Osteoblast (primary cell): ENCODE results near the gene BMI1. TPM values are rescaled to one million over a fixed set of nuclear protein-coding genes. Genes with fewer than 3 reads are reported as not detected.

Source experiments
- DNase-seq: peaks from one replicate; pipeline ENCODE4 v3.0.0; 2011; ENCODE audit warnings: low spot score, mixed read lengths; ENCODE audit not compliant: insufficient read length; ENCODE audit errors: missing footprints
- H2AFZ ChIP-seq: 2 replicates; pipeline ENCODE4 v1.6.0; 2011; ENCODE audit warnings: mild to moderate bottlenecking, low read length
- H3K27ac ChIP-seq: 2 replicates; pipeline ENCODE4 v1.5.1; 2011; ENCODE audit warnings: mild to moderate bottlenecking, low read depth, low read length, moderate library complexity
- H3K27me3 ChIP-seq: 2 replicates; pipeline ENCODE4 v1.6.0; 2012; ENCODE audit warnings: mild to moderate bottlenecking, control low read depth, inconsistent platforms, low read length, moderate library complexity; ENCODE audit not compliant: insufficient read depth
- H3K36me3 ChIP-seq: 2 replicates; pipeline ENCODE4 v1.5.1; 2011; ENCODE audit warnings: mild to moderate bottlenecking, low read length, control low read depth, moderate library complexity; ENCODE audit not compliant: insufficient read depth
- H3K4me1 ChIP-seq: 2 replicates; pipeline ENCODE4 v1.5.1; 2011; ENCODE audit warnings: mild to moderate bottlenecking, low read length, control low read depth, moderate library complexity; ENCODE audit not compliant: insufficient read depth
- H3K4me2 ChIP-seq: 2 replicates; pipeline ENCODE4 v1.6.0; 2011; ENCODE audit warnings: mild to moderate bottlenecking, low read length; ENCODE audit not compliant: insufficient read depth
- H3K4me3 ChIP-seq: fragments of 200-600 bp; sonication (generic); 3 replicates; pipeline ENCODE4 v1.5.1; 2012; ENCODE audit warnings: mild to moderate bottlenecking, low read length, inconsistent platforms; ENCODE audit not compliant: insufficient read depth
- H3K79me2 ChIP-seq: 2 replicates; pipeline ENCODE4 v1.6.0; 2012; ENCODE audit warnings: mild to moderate bottlenecking, low read length, control low read depth, inconsistent platforms; ENCODE audit not compliant: insufficient read depth
- H3K9me3 ChIP-seq: 2 replicates; pipeline ENCODE4 v1.5.1; 2011; ENCODE audit warnings: low read depth, low read length, control low read depth
- H4K20me1 ChIP-seq: 2 replicates; pipeline ENCODE4 v1.6.0; 2012; ENCODE audit warnings: mild to moderate bottlenecking, low read length, control low read depth; ENCODE audit not compliant: insufficient read depth
- CTCF ChIP-seq: IDR thresholded peaks from 2 replicates; pipeline ENCODE4 v1.5.1; 2011; ENCODE audit warnings: mild to moderate bottlenecking, low read depth, low read length, moderate library complexity; ENCODE audit errors: extremely low read depth
- total RNA-seq: library from RNA; depleted of rRNA; stranded (reverse); fragments of >200 nt; gene quantifications from 2 replicates; pipeline ENCODE4 v1.2.3, GENCODE V29; 2012

The BMI1 gene
- total RNA-seq, 1 donor = 73.1 TPM

- Histone ChIP-seq H3K4me1 (peaks cover 22% of the 10 kb centered on the region), H3K4me3 (peak overlapping the region; percentile 79), H3K79me2 (peaks cover 42% of the 10 kb centered on the region), H4K20me1 (peaks cover 35% of the 10 kb centered on the region), H3K36me3 (peaks cover 31% of the 10 kb centered on the region), H2AFZ (peak overlapping the region; percentile 71), H3K9me3 (no peaks in the 10 kb centered on the region), H3K27me3 (peaks cover 29% of the 10 kb centered on the region), H3K4me2 (peak overlapping the region; percentile 91), H3K27ac (peak overlapping the region; percentile 59)
- peak; percentile 99 for DNase-seq
- no peak for TF ChIP-seq CTCF
Observed at GRCh38 chr10:22325272-22326144, 4.6 kb downstream of the BMI1 start.

GRCh38 chr10:22326145-22326702 lies 5.3 kb downstream of the BMI1 start:
- peak; percentile 94 for DNase-seq
- peak overlapping the region; percentile 79 for H3K4me3 ChIP-seq
- peak overlapping the region; percentile 71 for H2AFZ ChIP-seq
- H3K36me3 ChIP-seq = peaks cover 31% of the 10 kb centered on the region
- peaks cover 35% of the 10 kb centered on the region for H4K20me1 ChIP-seq
- no peak for TF ChIP-seq CTCF
- peaks cover 42% of the 10 kb centered on the region for H3K79me2 ChIP-seq
- peaks cover 29% of the 10 kb centered on the region for H3K27me3 ChIP-seq
- no peaks in the 10 kb centered on the region for H3K9me3 ChIP-seq
- peak overlapping the region; percentile 91 for H3K4me2 ChIP-seq
- peaks cover 22% of the 10 kb centered on the region for H3K4me1 ChIP-seq
- peak overlapping the region; percentile 59 for H3K27ac ChIP-seq

- Histone ChIP-seq H4K20me1 (peaks cover 14% of the 10 kb centered on the region), H3K4me3 (no peak overlapping the region), H3K27ac (no peak overlapping the region), H2AFZ (no peak overlapping the region), H3K36me3 (peaks cover 31% of the 10 kb centered on the region), H3K9me3 (no peaks in the 10 kb centered on the region), H3K4me1 (peaks cover 14% of the 10 kb centered on the region), H3K79me2 (peaks cover 20% of the 10 kb centered on the region), H3K4me2 (no peak overlapping the region), H3K27me3 (peaks cover 13% of the 10 kb centered on the region)
- no peak for TF ChIP-seq CTCF
- DNase-seq = no peak
Observed at GRCh38 chr10:22329150-22329549, 8.3 kb downstream of the BMI1 start.

GRCh38 chr10:22332116-22332692 lies 11.3 kb downstream of the BMI1 start:
- Histone ChIP-seq H2AFZ (no peak overlapping the region), H3K4me2 (no peak overlapping the region), H4K20me1 (no peaks in the 10 kb centered on the region), H3K27me3 (peaks cover 37% of the 10 kb centered on the region), H3K36me3 (peaks cover 27% of the 10 kb centered on the region), H3K79me2 (no peaks in the 10 kb centered on the region), H3K4me3 (no peak overlapping the region), H3K9me3 (no peaks in the 10 kb centered on the region), H3K4me1 (no peaks in the 10 kb centered on the region), H3K27ac (no peak overlapping the region)
- no peak for TF ChIP-seq CTCF
- no peak for DNase-seq
